ENCODE data around the gene PPP2R1B.

- TF ChIP-seq POLR2A (IDR thresholded peaks at IDR 0.05) (no peak), CTCF (IDR thresholded peaks at IDR 0.05) (no peak), EP300 (IDR thresholded peaks at IDR 0.05) (no peak)
Measured at GRCh38 chr11:111762981-111763643, 3.1 kb downstream of the PPP2R1B start.
